Measurements from ENCODE around the gene TMEM191B. TPM values are rescaled to one million over a fixed set of nuclear protein-coding genes. Genes with fewer than 3 reads are reported as not detected.
"Not testable (repeated sequence)": the region's sequence is repeated elsewhere in the genome, so short reads cannot be mapped to it uniquely, and the experiment has no call there.

TMEM191B gene
- total RNA-seq, 1 experiment from 2014 or later = 3.8 TPM

- H3K27me3 ChIP-seq (ENCODE audit: low read length); H3K27ac ChIP-seq (ENCODE audit: low read length); H3K4me2 ChIP-seq (ENCODE audit: low read depth, low read length, poor library complexity, severe bottlenecking); H3K79me2 ChIP-seq (ENCODE audit: low read length); DNase-seq; H2AFZ ChIP-seq (ENCODE audit: low read length); H3K9ac ChIP-seq (ENCODE audit: low read length); H3K9me2 ChIP-seq (replicated peaks; ENCODE audit: insufficient read depth, low read length); H4K20me1 ChIP-seq (ENCODE audit: insufficient read depth, low read depth, low read length); H3K4me1 ChIP-seq (ENCODE audit: low read length); H3K4me3 ChIP-seq (ENCODE audit: low read length); H3K9me3 ChIP-seq (ENCODE audit: low read length); H3K36me3 ChIP-seq (ENCODE audit: insufficient read depth, low read length): not testable (repeated sequence)
Measured at GRCh38 chr22:18573483-18574164, 46.0 kb downstream of the TMEM191B start.

GRCh38 chr22:18574555-18574954 lies 47.0 kb downstream of the TMEM191B start:
- H4K20me1 ChIP-seq (ENCODE audit: insufficient read depth, low read depth, low read length); H3K27ac ChIP-seq (ENCODE audit: low read length); H3K9me2 ChIP-seq (replicated peaks; ENCODE audit: insufficient read depth, low read length); DNase-seq; H3K9me3 ChIP-seq (ENCODE audit: low read length); H3K36me3 ChIP-seq (ENCODE audit: insufficient read depth, low read length); H3K9ac ChIP-seq (ENCODE audit: low read length); H2AFZ ChIP-seq (ENCODE audit: low read length); H3K4me3 ChIP-seq (ENCODE audit: low read length); H3K79me2 ChIP-seq (ENCODE audit: low read length); H3K4me2 ChIP-seq (ENCODE audit: low read depth, low read length, poor library complexity, severe bottlenecking); H3K4me1 ChIP-seq (ENCODE audit: low read length); H3K27me3 ChIP-seq (ENCODE audit: low read length): not testable (repeated sequence)

DNA sequence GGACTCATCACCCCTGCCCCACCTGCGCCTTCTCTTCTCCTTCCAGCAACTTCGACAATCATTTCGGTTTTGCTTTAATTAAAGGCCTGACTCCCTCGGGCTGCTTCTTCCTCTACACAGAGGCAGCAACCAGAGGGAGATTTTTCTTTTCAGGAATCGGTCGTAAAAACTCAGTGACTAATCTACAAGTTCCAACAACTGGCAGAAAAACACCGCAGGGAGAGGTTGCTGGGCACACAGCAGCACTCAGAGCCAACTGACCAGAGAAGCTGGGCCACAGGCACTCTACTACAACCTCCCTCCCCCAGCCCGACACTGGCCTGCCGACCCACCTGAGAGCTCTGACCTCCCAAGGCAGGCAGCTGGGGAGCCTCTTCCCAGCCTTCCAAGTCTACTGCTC lies 48.1 kb downstream of the TMEM191B start:
- H3K4me3 ChIP-seq (ENCODE audit: low read length) = not testable (repeated sequence)

GRCh38 chr22:18577090-18577818 lies 49.7 kb downstream of the TMEM191B start:
- not testable (repeated sequence) for H3K36me3 ChIP-seq (ENCODE audit: insufficient read depth, low read length); H3K4me3 ChIP-seq (ENCODE audit: low read length); H4K20me1 ChIP-seq (ENCODE audit: insufficient read depth, low read depth, low read length); H3K4me1 ChIP-seq (ENCODE audit: low read length); DNase-seq; H3K9ac ChIP-seq (ENCODE audit: low read length); H3K9me3 ChIP-seq (ENCODE audit: low read length); H3K27ac ChIP-seq (ENCODE audit: low read length); H2AFZ ChIP-seq (ENCODE audit: low read length); H3K79me2 ChIP-seq (ENCODE audit: low read length); H3K9me2 ChIP-seq (replicated peaks; ENCODE audit: insufficient read depth, low read length); H3K4me2 ChIP-seq (ENCODE audit: low read depth, low read length, poor library complexity, severe bottlenecking); H3K27me3 ChIP-seq (ENCODE audit: low read length)

More for the DNA sequence above, 48.1 kb downstream of the TMEM191B start:
- H3K36me3 ChIP-seq (ENCODE audit: insufficient read depth, low read length); H3K4me2 ChIP-seq (ENCODE audit: low read depth, low read length, poor library complexity, severe bottlenecking); H3K9me3 ChIP-seq (ENCODE audit: low read length); H2AFZ ChIP-seq (ENCODE audit: low read length); H3K27ac ChIP-seq (ENCODE audit: low read length); H3K27me3 ChIP-seq (ENCODE audit: low read length); H3K4me1 ChIP-seq (ENCODE audit: low read length); H3K9me2 ChIP-seq (replicated peaks; ENCODE audit: insufficient read depth, low read length); H3K9ac ChIP-seq (ENCODE audit: low read length); H3K79me2 ChIP-seq (ENCODE audit: low read length); H4K20me1 ChIP-seq (ENCODE audit: insufficient read depth, low read depth, low read length); DNase-seq: not testable (repeated sequence)

GRCh38 chr22:18577847-18578246 lies 50.2 kb downstream of the TMEM191B start:
- not testable (repeated sequence) for H3K9me2 ChIP-seq (replicated peaks; ENCODE audit: insufficient read depth, low read length); H3K27me3 ChIP-seq (ENCODE audit: low read length); H3K9me3 ChIP-seq (ENCODE audit: low read length); H3K27ac ChIP-seq (ENCODE audit: low read length); H3K4me2 ChIP-seq (ENCODE audit: low read depth, low read length, poor library complexity, severe bottlenecking); H3K9ac ChIP-seq (ENCODE audit: low read length); H3K4me3 ChIP-seq (ENCODE audit: low read length); H3K36me3 ChIP-seq (ENCODE audit: insufficient read depth, low read length); DNase-seq; H3K79me2 ChIP-seq (ENCODE audit: low read length); H4K20me1 ChIP-seq (ENCODE audit: insufficient read depth, low read depth, low read length); H3K4me1 ChIP-seq (ENCODE audit: low read length); H2AFZ ChIP-seq (ENCODE audit: low read length)

Other genes with a start within 250 kb of the TMEM191B start
- gene GGTLC3, start 9.6 kb upstream of the TMEM191B start, total RNA-seq (2014; rRNA removed; shearing (Covaris generic); ENCODE audit: low replicate concordance) = not detected in 2 replicates
- gene RIMBP3, start 84.1 kb downstream of the TMEM191B start, total RNA-seq (2014; rRNA removed; shearing (Covaris generic); ENCODE audit: low replicate concordance) = 1.7 TPM in 2 replicates

All from Karpas-422 (cell line).